H1 (cell line): ENCODE measurements around the gene RIIAD1. TPM values are rescaled to one million over a fixed set of nuclear protein-coding genes. Genes with fewer than 3 reads are reported as not detected.

Experiments
- CTCF ChIP-seq, 3 experiments: IDR thresholded peaks; 1 replicate in 2 of 3; 2 replicates in 1 of 3; pipeline versions ENCODE4 v1.5.1 to v1.6.1; 2011; ENCODE audit warnings: low read length in 3 of 3, mild to moderate bottlenecking in 3 of 3, inconsistent platforms in 2 of 3, low read depth in 1 of 3, moderate library complexity in 1 of 3; ENCODE audit not compliant: insufficient read depth in 1 of 3; ENCODE audit errors: control extremely low read depth in 1 of 3
- polyA plus RNA-seq, 7 experiments: library from polyadenylated mRNA; depleted of rRNA in 3 of 7; stranded (reverse) in 5 of 7; unstranded in 2 of 7; fragments of >200 nt in 5 of 7; fragments of 200-250 nt in 2 of 7; gene quantifications; 1 replicate in 5 of 7; 2 replicates in 1 of 7; 4 replicates in 1 of 7; pipeline versions ENCODE4 v1.2.1 to v1.2.3, GENCODE V29; 2011 to 2013; ENCODE audit warnings: missing spikeins in 2 of 7, mixed read lengths in 2 of 7
- total RNA-seq: library from RNA; stranded (reverse); fragmentation: NEBNext Ultra II Directional; extraction: Animal tissue kit (Norgen Biotek cat#: 25700); gene quantifications from 2 replicates; pipeline ENCODE4 v1.2.1, GENCODE V29; 2021

RIIAD1 gene
- total and polyA plus RNA-seq, 2 of the 8 experiments (the other 6 are each of a cell fraction or from before 2014, with no cell fraction given): not detected

- no peak for TF ChIP-seq CTCF (IDR thresholded peaks at IDR 0.05; ENCODE audit: control extremely low read depth in 1 of 3, insufficient read depth in 1 of 3, low read depth in 1 of 3, low read length in 3 of 3)
Observed at GRCh38 chr1:151775894-151776664, 54.8 kb downstream of the RIIAD1 start (continued).
